Neural cell (in vitro differentiated cells): Measurements from ENCODE around the gene FOXN1.

Experiments used
- EP300 ChIP-seq: fragments of 450-650 bp; conservative IDR thresholded peaks from 2 replicates; pipeline ENCODE4 v1.6.1; 2014; ENCODE audit warnings: antibody characterized with exemption, mild to moderate bottlenecking, moderate library complexity; ENCODE audit not compliant: poor library complexity, severe bottlenecking
- EZH2 ChIP-seq: fragments of 200-600, 300-800 bp; shearing (Covaris generic), sonication (generic); IDR thresholded peaks from 2 replicates; pipeline ENCODE4 v1.6.1; 2014; ENCODE audit warnings: antibody characterized with exemption, low read length, borderline replicate concordance, mild to moderate bottlenecking; ENCODE audit not compliant: insufficient read depth, poor library complexity, severe bottlenecking
- MXI1 ChIP-seq: fragments of 450-650 bp; conservative IDR thresholded peaks from 2 replicates; pipeline ENCODE4 v1.6.1; 2014; ENCODE audit warnings: antibody characterized with exemption, mild to moderate bottlenecking; ENCODE audit not compliant: poor library complexity, severe bottlenecking
- POLR2AphosphoS5 ChIP-seq: IDR thresholded peaks from 2 replicates; pipeline ENCODE4 v1.6.1; 2012
- RAD21 ChIP-seq: fragments of 450-650 bp; conservative IDR thresholded peaks from 2 replicates; pipeline ENCODE4 v1.6.1; 2014; ENCODE audit warnings: antibody characterized with exemption, mild to moderate bottlenecking, moderate library complexity
- SMC3 ChIP-seq: fragments of 450-650 bp; conservative IDR thresholded peaks from 2 replicates; pipeline ENCODE4 v1.6.1; 2014; ENCODE audit warnings: antibody characterized with exemption, mild to moderate bottlenecking, moderate library complexity; ENCODE audit not compliant: poor library complexity
- TAF1 ChIP-seq: IDR thresholded peaks from 2 replicates; pipeline ENCODE4 v1.6.1; 2012; ENCODE audit warnings: low read depth
- TF ChIP-seq, protein P1 (sequence below): fragments of 450-650 bp; IDR thresholded peaks from 2 replicates; pipeline ENCODE4 v1.5.1; 2014; ENCODE audit warnings: antibody characterized with exemption, mild to moderate bottlenecking, moderate library complexity; ENCODE audit not compliant: poor library complexity, severe bottlenecking
- TF ChIP-seq, protein P2 (sequence below): IDR thresholded peaks from 2 replicates; pipeline ENCODE4 v1.6.1; 2012; ENCODE audit warnings: borderline replicate concordance

DNA sequence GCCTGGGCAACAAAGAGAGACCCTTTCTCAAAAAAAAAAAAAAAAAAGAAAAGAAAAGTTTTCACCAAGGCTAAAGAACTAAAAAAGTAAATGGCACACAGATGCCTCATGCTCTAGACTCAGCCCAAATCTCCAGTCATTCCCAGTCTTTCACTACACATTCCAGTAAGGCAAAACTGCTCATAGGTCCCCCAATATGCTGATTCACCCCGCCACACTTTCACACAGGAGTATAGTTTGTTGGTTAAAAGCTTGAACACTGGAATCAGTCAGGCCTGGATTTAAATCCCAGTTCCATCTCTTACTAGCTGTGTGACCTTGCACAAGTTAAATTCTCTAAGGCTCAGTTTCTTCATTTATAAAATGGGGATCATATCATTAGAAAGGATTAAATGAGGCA lies 63.3 kb downstream of the FOXN1 start:
- TF ChIP-seq EZH2: no peak
- TF ChIP-seq, protein P1, sequence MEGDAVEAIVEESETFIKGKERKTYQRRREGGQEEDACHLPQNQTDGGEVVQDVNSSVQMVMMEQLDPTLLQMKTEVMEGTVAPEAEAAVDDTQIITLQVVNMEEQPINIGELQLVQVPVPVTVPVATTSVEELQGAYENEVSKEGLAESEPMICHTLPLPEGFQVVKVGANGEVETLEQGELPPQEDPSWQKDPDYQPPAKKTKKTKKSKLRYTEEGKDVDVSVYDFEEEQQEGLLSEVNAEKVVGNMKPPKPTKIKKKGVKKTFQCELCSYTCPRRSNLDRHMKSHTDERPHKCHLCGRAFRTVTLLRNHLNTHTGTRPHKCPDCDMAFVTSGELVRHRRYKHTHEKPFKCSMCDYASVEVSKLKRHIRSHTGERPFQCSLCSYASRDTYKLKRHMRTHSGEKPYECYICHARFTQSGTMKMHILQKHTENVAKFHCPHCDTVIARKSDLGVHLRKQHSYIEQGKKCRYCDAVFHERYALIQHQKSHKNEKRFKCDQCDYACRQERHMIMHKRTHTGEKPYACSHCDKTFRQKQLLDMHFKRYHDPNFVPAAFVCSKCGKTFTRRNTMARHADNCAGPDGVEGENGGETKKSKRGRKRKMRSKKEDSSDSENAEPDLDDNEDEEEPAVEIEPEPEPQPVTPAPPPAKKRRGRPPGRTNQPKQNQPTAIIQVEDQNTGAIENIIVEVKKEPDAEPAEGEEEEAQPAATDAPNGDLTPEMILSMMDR: no peak
- TF ChIP-seq POLR2AphosphoS5: no peak
- no peak for TF ChIP-seq EP300
- no peak for TF ChIP-seq TAF1
- TF ChIP-seq MXI1: no peak
- TF ChIP-seq RAD21: no peak
- TF ChIP-seq SMC3: no peak
- TF ChIP-seq, protein P2, sequence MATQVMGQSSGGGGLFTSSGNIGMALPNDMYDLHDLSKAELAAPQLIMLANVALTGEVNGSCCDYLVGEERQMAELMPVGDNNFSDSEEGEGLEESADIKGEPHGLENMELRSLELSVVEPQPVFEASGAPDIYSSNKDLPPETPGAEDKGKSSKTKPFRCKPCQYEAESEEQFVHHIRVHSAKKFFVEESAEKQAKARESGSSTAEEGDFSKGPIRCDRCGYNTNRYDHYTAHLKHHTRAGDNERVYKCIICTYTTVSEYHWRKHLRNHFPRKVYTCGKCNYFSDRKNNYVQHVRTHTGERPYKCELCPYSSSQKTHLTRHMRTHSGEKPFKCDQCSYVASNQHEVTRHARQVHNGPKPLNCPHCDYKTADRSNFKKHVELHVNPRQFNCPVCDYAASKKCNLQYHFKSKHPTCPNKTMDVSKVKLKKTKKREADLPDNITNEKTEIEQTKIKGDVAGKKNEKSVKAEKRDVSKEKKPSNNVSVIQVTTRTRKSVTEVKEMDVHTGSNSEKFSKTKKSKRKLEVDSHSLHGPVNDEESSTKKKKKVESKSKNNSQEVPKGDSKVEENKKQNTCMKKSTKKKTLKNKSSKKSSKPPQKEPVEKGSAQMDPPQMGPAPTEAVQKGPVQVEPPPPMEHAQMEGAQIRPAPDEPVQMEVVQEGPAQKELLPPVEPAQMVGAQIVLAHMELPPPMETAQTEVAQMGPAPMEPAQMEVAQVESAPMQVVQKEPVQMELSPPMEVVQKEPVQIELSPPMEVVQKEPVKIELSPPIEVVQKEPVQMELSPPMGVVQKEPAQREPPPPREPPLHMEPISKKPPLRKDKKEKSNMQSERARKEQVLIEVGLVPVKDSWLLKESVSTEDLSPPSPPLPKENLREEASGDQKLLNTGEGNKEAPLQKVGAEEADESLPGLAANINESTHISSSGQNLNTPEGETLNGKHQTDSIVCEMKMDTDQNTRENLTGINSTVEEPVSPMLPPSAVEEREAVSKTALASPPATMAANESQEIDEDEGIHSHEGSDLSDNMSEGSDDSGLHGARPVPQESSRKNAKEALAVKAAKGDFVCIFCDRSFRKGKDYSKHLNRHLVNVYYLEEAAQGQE: no peak
